K562 (cell line): ENCODE data around the gene ATP5ME. TPM values are rescaled to one million over a fixed set of nuclear protein-coding genes. Genes with fewer than 3 reads are reported as not detected.

Experiments used
- ATAC-seq: fragments of 200-7000 bp; cut with Tn5 transposase; 3 replicates; pipeline ENCODE4 v1.9.1; 2020; ENCODE audit warnings: moderate library complexity
- BruUV-seq: library from RNA; stranded (reverse); fragments of 400-500 nt; replicated peaks from 2 replicates; lab custom pipeline; 2021; lab: Mats Ljungman, UMichigan
- CTCF ChIA-PET: fragments of 300-600 bp; formaldehyde crosslinking; extraction: SDS; loops from one replicate; lab custom pipeline; 2021; ENCODE audit warnings: low intra/inter-chr PET ratio; lab: Yijun Ruan, JAX
- POLR2A ChIA-PET: fragments of 300-600, 350-650 bp; sonication (Branson Sonifier 250); formaldehyde crosslinking; extraction: SDS; loops from one replicate; lab custom pipeline; 2021; ENCODE audit warnings: antibody characterized with exemption, inconsistent platforms; lab: Yijun Ruan, JAX
- DNase-seq, 4 experiments: peaks; one replicate each; pipeline versions ENCODE4 v3.0.0 to v3.0.0-alpha.2; 2011 to 2018; ENCODE audit warnings: low spot score in 3 of 4, mixed read lengths in 3 of 4; ENCODE audit errors: extremely low read depth in 1 of 4
- FAIRE-seq: peaks from 2 replicates; lab custom pipeline; 2011; peaks lifted over from hg19 to GRCh38; lab: Jason Lieb, UNC
- H2AFZ ChIP-seq: 2 replicates; pipeline ENCODE4 v1.6.0; 2011; ENCODE audit warnings: low read depth, low read length, control low read depth, inconsistent platforms
- H3K27ac ChIP-seq: fragments of 200-600 bp; 3 replicates; pipeline ENCODE4 v1.8.0; 2011; ENCODE audit warnings: low read depth, mild to moderate bottlenecking, control low read depth, inconsistent platforms, low read length, moderate library complexity, mixed read lengths; ENCODE audit errors: extremely low read depth
- H3K27me3 ChIP-seq, 2 experiments: fragments of 300-600 bp in 1 of 2; 2 replicates in 1 of 2; 3 replicates in 1 of 2; pipeline versions ENCODE4 v1.6.0 to v1.8.0; 2011; ENCODE audit warnings: inconsistent platforms in 2 of 2, low read length in 2 of 2, mild to moderate bottlenecking in 1 of 2, mixed read lengths in 1 of 2, moderate library complexity in 1 of 2; ENCODE audit not compliant: control insufficient read depth in 2 of 2, insufficient read depth in 2 of 2
- H3K36me3 ChIP-seq: fragments of 300-600 bp; 3 replicates; pipeline ENCODE4 v1.8.0; 2011; ENCODE audit warnings: mild to moderate bottlenecking, low read length, inconsistent platforms; ENCODE audit not compliant: control insufficient read depth, insufficient read depth
- H3K4me1 ChIP-seq, 2 experiments: fragments of 200-600 bp in 1 of 2; replicated peaks in 1 of 2; 2 replicates in 1 of 2; 3 replicates in 1 of 2; pipeline versions ENCODE4 v1.5.1 to v1.8.0; 2011; ENCODE audit warnings: inconsistent platforms in 2 of 2, low read length in 2 of 2, mild to moderate bottlenecking in 1 of 2, mixed read lengths in 1 of 2, moderate library complexity in 1 of 2; ENCODE audit not compliant: control insufficient read depth in 2 of 2, insufficient read depth in 2 of 2
- H3K4me2 ChIP-seq: 2 replicates; pipeline ENCODE4 v1.6.1; 2011; ENCODE audit warnings: low read length, control low read depth, inconsistent platforms, mixed read lengths; ENCODE audit not compliant: insufficient read depth
- H3K4me3 ChIP-seq: fragments of 200-600 bp; sonication (generic), shearing (Covaris generic); 2 replicates; pipeline ENCODE4 v1.5.1; 2016; ENCODE audit warnings: control low read depth, inconsistent platforms
- H3K79me2 ChIP-seq: fragments of 200-600 bp; 3 replicates; pipeline ENCODE4 v1.8.0; 2011; ENCODE audit warnings: low read length, inconsistent platforms; ENCODE audit not compliant: control insufficient read depth, insufficient read depth
- H3K9ac ChIP-seq, 2 experiments: 2 replicates each; pipeline versions ENCODE4 v1.6.0 to v1.6.1; 2011; ENCODE audit warnings: low read depth in 2 of 2, low read length in 2 of 2, control low read depth in 1 of 2, inconsistent platforms in 1 of 2, mild to moderate bottlenecking in 1 of 2, mixed read lengths in 1 of 2; ENCODE audit not compliant: insufficient read depth in 1 of 2
- H3K9me1 ChIP-seq: one replicate; pipeline ENCODE4 v1.6.0; 2011; ENCODE audit warnings: inconsistent platforms, mild to moderate bottlenecking, low read length, moderate library complexity; ENCODE audit not compliant: control insufficient read depth, insufficient read depth
- H3K9me3 ChIP-seq: replicated peaks from 2 replicates; pipeline ENCODE4 v1.5.1; 2011; ENCODE audit warnings: low read depth, low read length, inconsistent platforms; ENCODE audit not compliant: control insufficient read depth, insufficient read depth
- H4K20me1 ChIP-seq: replicated peaks from 2 replicates; pipeline ENCODE4 v1.6.1; 2011; ENCODE audit warnings: low read length, inconsistent platforms, mixed read lengths; ENCODE audit not compliant: control insufficient read depth, insufficient read depth
- CBFB ChIP-seq: sonication (generic); formaldehyde crosslinking; IDR thresholded peaks from 2 replicates; pipeline ENCODE4 v1.4.0; 2020; ENCODE audit warnings: mild to moderate bottlenecking, missing genetic modification reagents
- CBX1 ChIP-seq: sonication (generic); IDR thresholded peaks from 2 replicates; pipeline ENCODE4 v1.6.1; 2016; ENCODE audit warnings: antibody characterized with exemption, low read depth, mild to moderate bottlenecking
- CEBPZ ChIP-seq: fragments of 150-350 bp; IDR thresholded peaks from 2 replicates; pipeline ENCODE4 v1.6.1; 2014; ENCODE audit warnings: low read depth, mild to moderate bottlenecking, low read length, borderline replicate concordance
- HMGN3 ChIP-seq: IDR thresholded peaks from 2 replicates; pipeline ENCODE4 v1.6.1; 2011; ENCODE audit warnings: borderline replicate concordance, low read depth, mild to moderate bottlenecking, mixed read lengths, low read length; ENCODE audit not compliant: insufficient read length; ENCODE audit errors: extremely low read depth
- PATZ1 ChIP-seq: fragments of 250-450 bp; sonication (Bioruptor Pico); IDR thresholded peaks from 2 replicates; pipeline ENCODE4 v1.5.0; 2020; ENCODE audit warnings: mild to moderate bottlenecking, borderline replicate concordance
- PHTF2 ChIP-seq: fragments of 250-450 bp; sonication (Bioruptor Pico); IDR thresholded peaks from 2 replicates; pipeline ENCODE4 v1.5.0; 2021; ENCODE audit warnings: mild to moderate bottlenecking
- PPARD ChIP-seq: fragments of 250-450 bp; sonication (Bioruptor Pico); IDR thresholded peaks from 2 replicates; pipeline ENCODE4 v1.8.0; 2022; ENCODE audit warnings: inconsistent platforms, mild to moderate bottlenecking, moderate library complexity
- PTBP1 ChIP-seq: fragments of 200-400 bp; formaldehyde crosslinking; IDR thresholded peaks from 2 replicates; pipeline ENCODE4 v1.6.1; 2017; ENCODE audit warnings: low read depth, low read length
- RBM22 ChIP-seq: fragments of 200-400 bp; formaldehyde crosslinking; IDR thresholded peaks from 2 replicates; pipeline ENCODE4 v1.6.1; 2018; ENCODE audit warnings: low read length, low read depth; ENCODE audit not compliant: poor library complexity, severe bottlenecking
- ZNF134 ChIP-seq: fragments of 250-450 bp; sonication (Bioruptor Pico); conservative IDR thresholded peaks from 2 replicates; pipeline ENCODE4 v1.4.0; 2020
- WGBS: fragments of 100-300 bp; shearing (Covaris generic); methylation state at CpG from one replicate; pipeline ENCODE4 v1.1.6; 2016; ENCODE audit warnings: low coverage, mixed read lengths; ENCODE audit not compliant: insufficient coverage; ENCODE audit errors: missing lambda C conversion rate; 5-methylcytosine and 5-hydroxymethylcytosine counted together
- in situ Hi-C: fragments of 300-500 bp; cut with MboI; formaldehyde crosslinking; loops from 4 replicates; pipeline ENCODE4 v1.15.0; 2018; ENCODE audit warnings: inconsistent platforms, mixed read lengths
- intact Hi-C: fragments of 100-400 bp; cut with micrococcal nuclease; formaldehyde crosslinking; loops from 2 replicates; pipeline ENCODE4 v1.14.2; 2022
- polyA plus RNA-seq, 8 experiments: library from polyadenylated mRNA; depleted of rRNA in 4 of 8; stranded (reverse) in 5 of 8; unstranded in 3 of 8; fragments of >200 nt; fragmentation: Nextera tagmentation in 2 of 8; fragmentation: Illumina TruSeq in 1 of 8; extraction: Ambion mirVana in 2 of 8; extraction: Trizol in 1 of 8; gene quantifications; 2 replicates each; pipeline versions ENCODE4 v1.2.1 to v1.2.3, GENCODE V29; 2011 to 2014; ENCODE audit warnings: inconsistent platforms in 1 of 8, missing spikeins in 1 of 8
- total RNA-seq, 7 experiments: library from RNA; depleted of rRNA in 6 of 7; stranded (reverse); fragments of >200 nt in 6 of 7; fragmentation: Illumina TruSeq in 2 of 7; extraction: Trizol in 2 of 7; gene quantifications; 2 replicates each; pipeline versions ENCODE4 v1.2.1 to v1.2.3, GENCODE V29; 2011 to 2021; ENCODE audit warnings: low replicate concordance in 1 of 7

The ATP5ME gene
- total and polyA plus RNA-seq, 9 of the 15 experiments (the other 6 are each of a cell fraction or from before 2014, with no cell fraction given) = 509 to 2,480 (median 887) TPM

- Histone ChIP-seq H3K9me3 (no peaks in the 10 kb centered on the region), H3K9ac (no peak overlapping the region), H3K27me3 (peaks cover 40 to 86% of the 10 kb centered on the region in 2 experiments; a peak in 4 of 5 replicates), H4K20me1 (no peaks in the 10 kb centered on the region), H3K4me2 (no peak overlapping the region), H3K4me3 (no peak overlapping the region), H3K79me2 (no peaks in the 10 kb centered on the region), H3K4me1 (peaks cover 0 to 64% of the 10 kb centered on the region in 2 experiments; a peak in 2 of 5 replicates), H2AFZ (no peak overlapping the region), H3K9me1 (no peaks in the 10 kb centered on the region), H3K36me3 (no peaks in the 10 kb centered on the region), H3K27ac (no peak overlapping the region)
- ATAC-seq = no peak
- BruUV-seq = no TSS peak
- ChIA-PET POLR2A (no interaction called here), CTCF (no interaction called here)
- WGBS = 13% methylated on average over 15 of the region's 18 CpGs
- no peak for TF ChIP-seq RBM22
- no peak for FAIRE-seq
- in situ Hi-C loops (no loop called here), intact Hi-C loops (no loop called here)
- DNase-seq = no peak
Observed at GRCh38 chr4:650461-650860, 23.6 kb downstream of the ATP5ME start.

GRCh38 chr4:649751-650310, 24.2 kb downstream of the ATP5ME start:
- in situ Hi-C loops (no loop called here), intact Hi-C loops (no loop called here)
- peaks cover 39 to 80% of the 10 kb centered on the region in 2 experiments; a peak in 4 of 5 replicates for H3K27me3 ChIP-seq
- ATAC-seq = no peak
- POLR2A ChIA-PET = interaction anchor here (0.6 kb wide), 1 partner anchor 131 kb away, joined by 4 read pairs; no protein-coding TSS in a partner anchor
- no peak overlapping the region for H3K4me3 ChIP-seq
- no peak for DNase-seq
- no peak overlapping the region; a peak in 1 of 4 replicates for H3K9ac ChIP-seq
- no peak for FAIRE-seq
- no peaks in the 10 kb centered on the region; the same call in 1 of the 2 replicates for H3K9me3 ChIP-seq
- no TSS peak for BruUV-seq
- H3K4me2 ChIP-seq = no peak overlapping the region
- no peaks in the 10 kb centered on the region for H3K36me3 ChIP-seq
- peaks cover 0 to 58% of the 10 kb centered on the region in 2 experiments; a peak in 2 of 5 replicates for H3K4me1 ChIP-seq
- no peak overlapping the region for H3K27ac ChIP-seq
- no peaks in the 10 kb centered on the region for H4K20me1 ChIP-seq
- CTCF ChIA-PET = no interaction called here
- no peaks in the 10 kb centered on the region for H3K9me1 ChIP-seq
- H2AFZ ChIP-seq = no peak overlapping the region
- 12% methylated on average over 13 of the region's 13 CpGs for WGBS
- H3K79me2 ChIP-seq = no peaks in the 10 kb centered on the region
- TF ChIP-seq HMGN3 (no peak), PATZ1 (no peak), PTBP1 (no peak), CBFB (CRISPR knock-in tag) (no peak), PPARD (no peak), CBX1 (no peak), ZNF134 (CRISPR knock-in tag) (no peak), PHTF2 (CRISPR knock-in tag) (no peak), CEBPZ (no peak)
